B cell (primary cell): Measurements from ENCODE around the gene GLIS2. TPM values are rescaled to one million over a fixed set of nuclear protein-coding genes. Genes with fewer than 3 reads are reported as not detected.

Source experiments
- ATAC-seq: fragments of 200-7000 bp; cut with Tn5 transposase; one replicate; pipeline ENCODE4 v1.10.0; 2021; ENCODE audit warnings: low read depth, mild to moderate bottlenecking, moderate number of reproducible peaks, moderate library complexity
- CTCF ChIA-PET: fragments of 350-600 bp; sonication (Branson Sonifier 250); formaldehyde crosslinking; loops from one replicate; lab custom pipeline; 2021; ENCODE audit warnings: antibody characterized with exemption, inconsistent platforms; lab: Charles Lee
- POLR2A ChIA-PET: fragments of 350-600 bp; sonication (Branson Sonifier 250); formaldehyde crosslinking; loops from one replicate; lab custom pipeline; 2021; ENCODE audit warnings: antibody characterized with exemption; lab: Charles Lee
- DNase-seq: peaks from one replicate; pipeline ENCODE4 v3.0.0; 2013
- H2AFZ ChIP-seq: 2 replicates; pipeline ENCODE4 v1.6.1; 2012; ENCODE audit warnings: mild to moderate bottlenecking, low read depth, low read length; ENCODE audit not compliant: insufficient read depth, poor library complexity, severe bottlenecking
- H3K27ac ChIP-seq, 2 donors: 1 replicate in 1 of 2; 2 replicates in 1 of 2; pipeline ENCODE4 v1.5.1; 2012 to 2013; ENCODE audit warnings: low read length in 2 of 2, mild to moderate bottlenecking in 2 of 2, moderate library complexity in 1 of 2
- H3K27me3 ChIP-seq, 4 experiments: fragments of 200-600 bp in 1 of 4; sonication (generic) in 1 of 4; replicated peaks in 1 of 4; 1 replicate in 2 of 4; 2 replicates in 2 of 4; pipeline versions ENCODE4 v1.6.1 to v1.7.0; 2013 to 2016; ENCODE audit warnings: low read length in 3 of 4, mild to moderate bottlenecking in 2 of 4, mixed read lengths in 1 of 4, moderate library complexity in 1 of 4; ENCODE audit not compliant: insufficient read depth in 4 of 4, control insufficient read depth in 3 of 4; ENCODE audit errors: control extremely low read depth in 1 of 4
- H3K36me3 ChIP-seq, 2 experiments: replicated peaks in 1 of 2; 1 replicate in 1 of 2; 2 replicates in 1 of 2; pipeline versions ENCODE4 v1.6.1 to v1.7.1; 2013; ENCODE audit warnings: low read length in 1 of 2; ENCODE audit not compliant: insufficient read depth in 2 of 2, control insufficient read depth in 1 of 2; ENCODE audit errors: control extremely low read depth in 1 of 2, extremely low read depth in 1 of 2
- H3K4me1 ChIP-seq, 2 donors: fragments of 200-600 bp in 1 of 2; sonication (generic) in 1 of 2; 1 replicate in 1 of 2; 2 replicates in 1 of 2; pipeline versions ENCODE4 v1.5.1 to v1.6.1; 2013 to 2017; ENCODE audit warnings: low read length in 2 of 2; ENCODE audit not compliant: control insufficient read depth in 2 of 2, insufficient read depth in 2 of 2
- H3K4me2 ChIP-seq: replicated peaks from 2 replicates; pipeline ENCODE3; 2012; ENCODE audit warnings: mild to moderate bottlenecking, low read depth, low read length; ENCODE audit not compliant: poor library complexity, severe bottlenecking
- H3K4me3 ChIP-seq, 5 experiments: fragments of 200-600 bp in 1 of 5; sonication (generic) in 1 of 5; 1 replicate in 3 of 5; 2 replicates in 2 of 5; pipeline versions ENCODE4 v1.5.1 to v1.7.0; 2011 to 2016; ENCODE audit warnings: low read length in 4 of 5, mild to moderate bottlenecking in 4 of 5, low read depth in 2 of 5, control low read depth in 1 of 5, moderate library complexity in 1 of 5; ENCODE audit not compliant: insufficient read depth in 1 of 5; ENCODE audit errors: control extremely low read depth in 1 of 5, extremely low read depth in 1 of 5
- H3K79me2 ChIP-seq: fragments of 200-600 bp; sonication (generic); one replicate; pipeline ENCODE4 v1.6.0; 2016; ENCODE audit warnings: low read length; ENCODE audit not compliant: control insufficient read depth, insufficient read depth
- H3K9ac ChIP-seq: fragments of 200-600 bp; sonication (generic); 2 replicates; pipeline ENCODE4 v1.6.1; 2017; ENCODE audit warnings: mild to moderate bottlenecking, low read length, moderate library complexity
- H3K9me3 ChIP-seq, 3 donors: one replicate each; pipeline versions ENCODE4 v1.6.1 to v1.7.1; 2013; ENCODE audit warnings: low read length in 2 of 3; ENCODE audit not compliant: control insufficient read depth in 2 of 3, insufficient read depth in 1 of 3; ENCODE audit errors: control extremely low read depth in 1 of 3
- H4K20me1 ChIP-seq: 2 replicates; pipeline ENCODE4 v1.6.0; 2012; ENCODE audit warnings: mild to moderate bottlenecking, low read length; ENCODE audit not compliant: insufficient read depth, control insufficient read depth, poor library complexity, severe bottlenecking
- H3K27ac Mint-ChIP-seq: one replicate; pipeline ENCODE4 v1.8.0; 2021; ENCODE audit warnings: mixed read lengths
- H3K27me3 Mint-ChIP-seq: one replicate; pipeline ENCODE4 v1.8.0; 2021; ENCODE audit warnings: mixed read lengths
- H3K4me1 Mint-ChIP-seq: one replicate; pipeline ENCODE4 v1.8.0; 2021; ENCODE audit warnings: mixed read lengths
- H3K4me3 Mint-ChIP-seq: one replicate; pipeline ENCODE4 v1.8.0; 2021; ENCODE audit warnings: mixed read lengths
- H3K9me3 Mint-ChIP-seq: one replicate; pipeline ENCODE4 v1.8.0; 2022; ENCODE audit warnings: mixed read lengths; ENCODE audit not compliant: insufficient read depth
- CTCF ChIP-seq: fragments of 200-600 bp; IDR thresholded peaks from one replicate; pipeline ENCODE4 v1.8.0; 2022; ENCODE audit warnings: antibody characterized with exemption, mild to moderate bottlenecking
- EZH2 ChIP-seq: IDR thresholded peaks from 2 replicates; pipeline ENCODE4 v1.6.1; 2012; ENCODE audit warnings: borderline replicate concordance, low read depth, mild to moderate bottlenecking, moderate library complexity, low read length; ENCODE audit not compliant: insufficient read depth, poor library complexity, severe bottlenecking
- WGBS: methylation state at CpG from one replicate; pipeline ENCODE4 v1.1.5; 2013; ENCODE audit warnings: missing lambda C conversion rate; ENCODE audit not compliant: insufficient coverage; 5-methylcytosine and 5-hydroxymethylcytosine counted together
- intact Hi-C: fragments of 100-400 bp; cut with micrococcal nuclease; formaldehyde crosslinking; loops from one replicate; pipeline ENCODE4 v1.10.0; 2022
- polyA plus RNA-seq: library from polyadenylated mRNA; depleted of rRNA; stranded (reverse); fragments of >200 nt; gene quantifications from 2 replicates; pipeline ENCODE4 v1.2.3, GENCODE V29; 2012
- total RNA-seq, 2 donors: library from RNA; stranded (reverse); fragments of 120-200 nt in 1 of 2; gene quantifications; 1 replicate in 1 of 2; 2 replicates in 1 of 2; pipeline versions ENCODE4 v1.2.3 to v1.2.4, GENCODE V29; 2013 to 2022

Gene GLIS2
- total and polyA plus RNA-seq, 2 donors (not counting 1 experiment from before 2014, with no cell fraction given) = not detected

GRCh38 chr16:4377573-4378154 is 61.8 kb downstream of the GLIS2 start:
- no peaks in the 10 kb centered on the region for H3K9me3 Mint-ChIP-seq
- Histone ChIP-seq H4K20me1 (peaks cover 96% of the 10 kb centered on the region), H3K27ac (no peak overlapping the region), H3K79me2 (peaks cover 18% of the 10 kb centered on the region), H3K4me1 (peaks cover 12 to 13% of the 10 kb centered on the region in 2 donors), H3K9ac (no peak overlapping the region), H3K4me2 (no peak overlapping the region), H2AFZ (no peak overlapping the region), H3K36me3 (peaks cover 0 to 20% of the 10 kb centered on the region in 2 experiments), H3K4me3 (no peak overlapping the region), H3K9me3 (no peaks in the 10 kb centered on the region), H3K27me3 (no peaks in the 10 kb centered on the region)
- TF ChIP-seq CTCF (no peak), EZH2 (no peak)
- intact Hi-C loops = no loop called here
- H3K4me3 Mint-ChIP-seq = no peak overlapping the region
- ATAC-seq (no peak), DNase-seq (no peak)
- POLR2A ChIA-PET = no interaction called here
- CTCF ChIA-PET = interaction anchor here (0.8 to 1.4 kb wide), 3 partner anchors 16 to 26 kb away, joined by 3 to 6 read pairs (median 6); no protein-coding TSS in a partner anchor
- WGBS = 89% methylated on average over 8 of the region's 12 CpGs
- peaks cover 18% of the 10 kb centered on the region for H3K4me1 Mint-ChIP-seq
- no peaks in the 10 kb centered on the region for H3K27me3 Mint-ChIP-seq
- no peak overlapping the region for H3K27ac Mint-ChIP-seq

DNA sequence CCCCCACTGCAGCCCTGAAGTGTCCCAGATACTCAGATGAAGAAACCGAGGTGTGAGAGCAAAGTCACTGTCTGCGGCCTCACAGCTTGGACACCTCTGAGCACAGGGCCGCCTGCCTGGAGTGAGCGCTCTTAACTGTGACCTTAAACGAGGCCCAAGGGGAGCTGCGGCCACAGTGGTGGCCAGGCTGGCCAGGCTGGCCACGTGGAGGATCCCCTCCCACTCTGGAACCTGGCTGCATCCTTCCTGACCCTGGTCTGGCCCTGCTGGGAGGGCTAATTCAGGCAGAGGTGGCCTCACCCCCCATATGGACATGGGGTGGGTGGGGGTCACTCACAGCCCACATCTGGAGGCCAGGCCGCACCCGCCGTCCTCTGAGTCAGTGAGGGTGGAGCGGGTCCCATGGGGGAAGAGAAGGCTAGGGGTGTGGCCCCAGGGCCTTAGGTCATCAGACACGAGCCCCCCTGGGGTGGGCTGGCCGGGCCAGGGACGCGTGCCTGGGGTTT is 62.3 kb downstream of the GLIS2 start:
- ATAC-seq = no peak
- 97% methylated on average over 14 of the region's 15 CpGs for WGBS
- Histone ChIP-seq H3K4me2 (no peak overlapping the region), H3K36me3 (peaks cover 0 to 25% of the 10 kb centered on the region in 2 experiments), H3K4me3 (no peak overlapping the region), H3K27ac (no peak overlapping the region), H4K20me1 (peaks cover 95% of the 10 kb centered on the region), H2AFZ (no peak overlapping the region), H3K9ac (no peak overlapping the region), H3K27me3 (no peaks in the 10 kb centered on the region), H3K79me2 (peaks cover 14% of the 10 kb centered on the region), H3K4me1 (peaks cover 6 to 7% of the 10 kb centered on the region in 2 donors), H3K9me3 (no peaks in the 10 kb centered on the region)
- ChIA-PET CTCF (interaction anchor here (0.8 to 1.4 kb wide), 3 partner anchors 17 to 25 kb away, joined by 3 to 6 read pairs (median 6); no protein-coding TSS in a partner anchor), POLR2A (no interaction called here)
- Mint-ChIP-seq H3K4me1 (peaks cover 12% of the 10 kb centered on the region), H3K27ac (no peak overlapping the region), H3K27me3 (no peaks in the 10 kb centered on the region), H3K4me3 (no peak overlapping the region), H3K9me3 (no peaks in the 10 kb centered on the region)
- TF ChIP-seq CTCF (no peak), EZH2 (no peak)
- intact Hi-C loops = no loop called here
- no peak for DNase-seq
